HG03460 (cell line): ENCODE data around the gene LST1.
"Not testable (repeated sequence)": the region's sequence is repeated elsewhere in the genome, so short reads cannot be mapped to it uniquely, and the experiment has no call there.

Experiments used
- ATAC-seq: cut with Tn5 transposase; IDR thresholded peaks from one replicate; pipeline ENCODE4 v1.9.1; 2021; ENCODE audit not compliant: unreplicated experiment

The LST1 gene

GRCh38 chr6:31580438-31580740 is 5.7 kb upstream of the LST1 start:
- no peak for ATAC-seq

- peak; percentile 45 for ATAC-seq
Measured at GRCh38 chr6:31580807-31581433, 5.2 kb upstream of the LST1 start.

GRCh38 chr6:31581434-31582229 is 4.4 kb upstream of the LST1 start:
- ATAC-seq, result no peak

GRCh38 chr6:31582230-31582643 is 3.8 kb upstream of the LST1 start, which contains the start of gene LTB:
LTB (minus strand) TSS chr6:31582424; CDS start chr6:31582417, 7 bp downstream.
- ATAC-seq, result no peak

DNA sequence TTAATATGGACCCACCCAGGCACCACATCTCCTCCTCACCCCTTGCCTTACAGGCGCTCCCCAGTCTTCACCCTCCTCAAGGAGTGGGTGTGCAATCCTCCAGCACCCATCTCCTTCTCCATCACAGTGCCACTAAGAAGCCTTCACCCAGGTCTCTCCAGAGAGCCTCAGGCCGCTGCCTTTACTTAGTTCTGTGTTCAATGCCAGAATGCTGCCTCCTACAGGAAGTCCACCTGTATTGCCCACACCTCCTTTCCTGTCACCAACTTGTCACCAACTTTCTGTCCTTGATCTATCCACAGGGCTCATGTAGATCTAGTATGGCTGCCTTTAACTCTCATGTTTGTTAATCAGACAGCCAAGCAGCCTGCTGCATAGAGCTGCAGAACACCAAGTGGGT is 586 bp upstream of the LST1 start:
- ATAC-seq, result no peak

GRCh38 chr6:31586599-31587281 is 663 bp downstream of the LST1 start:
- ATAC-seq, result no peak

DNA sequence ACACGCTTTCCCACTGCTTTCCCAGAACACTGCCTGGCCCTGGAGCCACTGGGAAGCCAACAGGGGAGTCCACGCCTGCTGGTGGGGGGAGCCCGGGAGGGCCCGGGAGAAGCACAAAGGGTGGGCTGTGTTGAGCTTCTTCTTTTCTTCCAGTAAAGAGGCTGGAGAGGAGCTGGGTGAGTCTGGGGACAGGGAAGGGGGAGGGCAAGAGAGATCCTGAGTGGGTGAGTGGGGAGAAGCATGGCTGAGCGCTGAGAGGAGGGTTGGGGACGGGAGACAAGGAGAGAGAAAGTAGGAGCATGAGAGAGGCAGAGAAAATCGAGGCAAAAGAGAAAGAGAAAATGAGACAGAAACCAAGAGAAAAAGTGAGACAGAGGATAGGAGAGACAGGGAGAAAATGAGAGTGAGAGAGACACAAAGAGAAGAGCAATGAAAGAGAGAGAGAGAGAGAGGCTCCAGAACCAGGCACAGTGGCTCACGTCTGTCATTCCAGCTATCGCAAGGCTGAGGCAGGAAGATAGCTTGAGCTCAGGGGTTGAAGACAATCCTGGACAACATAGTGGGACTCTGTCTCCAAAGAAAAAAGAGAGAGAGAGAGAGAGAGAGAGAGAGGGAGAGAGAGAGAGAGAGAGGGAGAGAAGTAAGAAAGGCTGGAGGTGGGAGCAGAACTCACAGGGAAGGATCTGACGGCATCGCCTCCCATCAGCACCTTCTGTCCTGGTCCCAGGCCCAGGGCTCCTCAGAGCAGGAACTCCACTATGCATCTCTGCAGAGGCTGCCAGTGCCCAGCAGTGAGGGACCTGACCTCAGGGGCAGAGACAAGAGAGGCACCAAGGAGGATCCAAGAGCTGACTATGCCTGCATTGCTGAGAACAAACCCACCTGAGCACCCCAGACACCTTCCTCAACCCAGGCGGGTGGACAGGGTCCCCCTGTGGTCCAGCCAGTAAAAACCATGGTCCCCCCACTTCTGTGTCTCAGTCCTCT is 2.0 kb downstream of the LST1 start:
- no peak for ATAC-seq

DNA sequence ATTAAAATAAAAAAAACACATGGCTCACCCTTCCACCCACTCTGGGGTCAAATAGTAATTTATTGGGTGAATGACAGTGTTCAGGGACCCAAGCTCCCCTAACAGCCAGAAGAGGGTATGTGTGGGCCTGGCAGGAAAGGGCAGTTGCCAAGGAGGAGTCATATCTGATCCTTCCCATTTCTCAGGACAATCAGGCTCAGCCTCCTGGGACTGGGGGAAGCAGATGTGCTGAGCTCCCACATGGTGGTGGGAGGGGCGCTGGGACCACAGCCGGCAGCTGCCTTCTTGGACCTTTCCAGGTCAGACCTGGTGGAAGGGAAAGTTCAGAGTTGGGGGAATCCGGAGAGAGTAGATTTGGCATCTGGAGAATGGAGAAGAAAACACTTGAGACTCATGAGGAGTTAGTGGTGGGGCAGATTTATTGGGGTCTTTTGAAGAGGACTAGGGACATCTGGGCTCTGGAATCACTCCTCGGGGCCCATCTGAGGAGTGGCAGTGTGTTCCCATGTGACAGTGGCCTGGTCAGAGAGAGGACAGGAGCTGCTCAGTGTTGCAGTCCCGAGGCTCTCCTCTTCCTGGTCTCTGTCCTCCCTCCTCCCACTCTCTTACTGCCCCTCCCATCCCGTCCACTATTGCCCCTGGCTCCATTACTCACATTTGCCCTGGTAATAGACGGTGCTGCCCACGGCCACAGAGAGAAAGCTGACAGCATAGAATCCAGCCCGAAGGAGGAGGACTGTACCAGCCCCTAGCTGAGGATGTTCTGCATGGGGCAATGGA is 3.0 kb downstream of the LST1 start:
- ATAC-seq, result no peak

- ATAC-seq, result not testable (repeated sequence)
Measured at GRCh38 chr6:31590691-31591090, 4.6 kb downstream of the LST1 start.

DNA sequence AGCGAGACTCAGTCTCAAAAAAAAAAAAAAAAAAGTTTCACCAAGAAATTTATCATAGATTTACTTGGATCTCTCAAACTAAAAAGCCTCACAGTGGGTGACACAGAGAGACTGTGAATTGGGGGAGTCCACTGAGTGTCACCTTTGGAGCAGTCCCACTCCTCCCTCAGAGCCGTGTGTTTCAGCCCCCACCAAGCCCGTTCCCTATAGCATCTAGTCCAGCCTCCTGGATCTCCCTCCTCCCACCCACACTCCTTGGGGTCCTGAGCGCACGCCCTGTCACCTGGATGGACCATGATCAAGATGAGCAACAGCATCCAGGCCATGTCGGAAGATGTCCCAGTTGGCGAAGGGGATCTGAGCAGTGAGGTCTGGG is 6.3 kb downstream of the LST1 start:
- no peak for ATAC-seq

DNA sequence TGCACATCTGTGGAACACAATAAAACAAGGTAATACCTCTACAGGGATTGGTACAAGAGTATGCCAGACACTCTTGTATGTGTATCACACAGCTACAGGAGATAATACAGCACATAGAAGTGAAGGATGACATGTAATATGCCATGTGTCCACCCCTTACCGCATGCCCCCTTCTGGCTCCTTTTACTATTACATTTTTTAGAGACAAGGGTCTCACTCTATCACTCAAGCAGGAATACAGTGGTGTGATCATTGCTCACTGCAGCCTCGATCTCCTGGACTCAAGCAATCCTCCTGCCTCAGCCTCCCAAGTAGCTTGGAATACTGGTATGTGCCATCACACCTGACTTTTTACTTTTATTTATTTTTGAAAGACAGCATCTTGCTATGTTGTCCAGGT is 10.9 kb downstream of the LST1 start:
- ATAC-seq, result no peak

GRCh38 chr6:31607317-31607716 is 21.2 kb downstream of the LST1 start:
- ATAC-seq, result no peak

GRCh38 chr6:31609519-31610406 is 23.7 kb downstream of the LST1 start:
- ATAC-seq, result no peak

DNA sequence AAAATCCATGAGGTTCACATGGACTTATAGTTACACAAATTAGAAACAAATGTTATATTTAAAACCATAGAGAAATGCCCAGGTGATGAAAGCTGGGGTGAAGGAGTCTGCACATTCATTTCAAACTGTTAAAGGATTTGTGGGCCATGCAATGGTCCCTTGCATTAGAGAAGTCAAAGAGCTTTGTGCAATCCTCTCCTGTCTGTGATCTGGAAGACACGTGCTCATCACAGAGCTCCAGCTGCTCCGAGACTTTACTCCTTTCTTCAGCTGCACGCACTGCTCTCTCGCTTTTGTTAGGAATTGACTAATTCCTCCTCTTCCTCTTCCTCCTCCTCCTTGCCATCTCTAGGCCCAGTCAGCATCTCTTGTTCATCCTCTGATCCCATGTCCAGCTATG is 24.9 kb downstream of the LST1 start:
- ATAC-seq, result no peak

DNA sequence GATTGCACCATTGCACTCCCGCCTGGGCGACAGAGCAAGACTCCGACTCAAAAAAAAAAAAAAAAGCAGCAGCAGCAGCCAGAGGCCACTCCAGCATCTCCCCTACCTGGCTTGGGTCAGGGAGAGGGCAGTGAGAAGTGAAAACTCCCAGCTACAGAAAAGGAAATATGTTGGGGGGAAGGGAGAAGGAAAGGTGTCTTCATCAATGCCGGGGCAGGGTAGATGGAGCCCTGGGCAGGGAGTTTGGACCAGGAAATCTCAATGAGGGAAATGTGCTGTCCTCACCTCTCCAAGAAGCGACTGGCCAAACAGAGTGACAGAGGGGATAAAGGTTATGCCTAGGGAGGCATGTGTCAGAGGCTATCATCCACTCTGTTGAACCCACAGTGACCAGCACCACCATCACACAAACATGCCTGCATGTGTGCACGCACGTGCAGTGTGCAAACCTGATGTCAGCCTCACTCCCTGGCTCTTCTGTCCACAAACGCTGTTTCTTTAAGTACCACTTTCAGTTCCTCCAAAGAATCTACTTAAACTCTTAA is 28.1 kb downstream of the LST1 start:
- ATAC-seq, result no peak

DNA sequence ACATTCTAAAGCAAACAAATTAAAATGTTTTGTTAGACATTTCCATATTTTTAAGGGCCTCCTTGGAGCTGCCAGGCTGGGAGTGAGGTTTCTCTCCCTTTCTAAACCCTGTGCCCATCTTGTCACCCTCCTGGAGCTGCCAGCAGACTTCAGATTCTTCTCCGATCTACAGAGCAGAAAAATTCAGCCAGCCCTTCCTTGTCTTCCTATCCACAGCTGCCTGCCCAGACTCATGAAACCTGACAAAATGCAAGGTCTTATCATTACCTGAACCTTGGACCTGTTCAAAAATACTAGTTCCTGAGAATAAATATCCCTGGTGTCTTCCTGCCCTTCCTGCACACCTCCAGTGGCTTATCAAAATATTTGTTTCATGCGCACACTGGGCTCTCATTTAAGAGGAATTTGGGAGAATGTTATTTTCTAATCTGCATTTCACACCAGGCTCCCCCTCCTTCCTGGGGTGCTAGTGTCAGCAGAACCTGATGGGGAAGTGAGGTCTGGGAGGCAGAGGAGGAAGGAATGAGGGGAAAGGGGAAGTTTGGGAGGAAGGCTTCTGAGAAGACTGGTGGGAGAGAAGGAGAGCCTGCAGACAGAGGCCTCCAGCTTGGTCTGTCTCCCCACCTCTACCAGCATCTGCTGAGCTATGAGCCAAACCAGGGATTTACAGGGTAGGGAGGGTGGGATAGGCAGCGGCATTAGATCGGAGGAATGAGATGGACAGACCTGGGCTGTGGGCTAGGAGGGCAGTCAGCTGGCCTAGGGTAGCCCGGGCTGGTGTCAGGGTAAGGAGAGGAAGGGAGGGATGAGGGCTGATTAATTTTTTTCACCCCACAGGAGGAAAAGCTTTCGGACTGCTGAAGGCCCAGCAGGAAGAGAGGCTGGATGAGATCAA is 28.9 kb downstream of the LST1 start, which contains the start of gene AIF1:
Gene AIF1, plus strand, starts transcription at position 551 of the 895 bp plus-strand sequence. Its CDS starts 96 bp downstream, at position 647.
- ATAC-seq, result no peak

GRCh38 chr6:31615748-31616147 is 29.7 kb downstream of the LST1 start:
- ATAC-seq, result no peak

- no peak for ATAC-seq
Measured at GRCh38 chr6:31617010-31617409, 30.9 kb downstream of the LST1 start.
